GM19240 (cell line): Measurements from ENCODE around the gene SLC24A2.
"Not testable (repeated sequence)": the region's sequence is repeated elsewhere in the genome, so short reads cannot be mapped to it uniquely, and the experiment has no call there.

Experiments used
- DNase-seq: peaks from one replicate; pipeline ENCODE4 v3.0.0; 2011; ENCODE audit warnings: low spot score; ENCODE audit not compliant: insufficient read length

Gene SLC24A2

GRCh38 chr9:19788614-19789271, at the start of gene SLC24A2:
Gene SLC24A2 (minus strand): TSS chr9:19789037.
- no peak for DNase-seq

GRCh38 chr9:19833331-19833730, 44.5 kb upstream of the SLC24A2 start:
- not testable (repeated sequence) for DNase-seq

GRCh38 chr9:19830796-19831195, 42.0 kb upstream of the SLC24A2 start:
- DNase-seq: no peak

- DNase-seq: no peak
Measured at GRCh38 chr9:19828576-19829109, 39.8 kb upstream of the SLC24A2 start.

GRCh38 chr9:19816769-19817168, 27.9 kb upstream of the SLC24A2 start:
- no peak for DNase-seq

GRCh38 chr9:19812194-19812593, 23.4 kb upstream of the SLC24A2 start:
- no peak for DNase-seq

GRCh38 chr9:19809422-19810269, 20.8 kb upstream of the SLC24A2 start:
- DNase-seq: no peak

- DNase-seq: no peak
Measured at GRCh38 chr9:19807182-19807892, 18.5 kb upstream of the SLC24A2 start.

- DNase-seq: no peak
Measured at GRCh38 chr9:19804431-19804830, 15.6 kb upstream of the SLC24A2 start.

- DNase-seq: no peak
Measured at GRCh38 chr9:19800884-19801283, 12.0 kb upstream of the SLC24A2 start.

- DNase-seq: no peak
Measured at GRCh38 chr9:19799784-19800183, 10.9 kb upstream of the SLC24A2 start.

- DNase-seq: no peak
Measured at GRCh38 chr9:19788152-19788551, 685 bp downstream of the SLC24A2 start.

GRCh38 chr9:19787672-19788071, 1.2 kb downstream of the SLC24A2 start:
- no peak for DNase-seq

- DNase-seq: no peak
Measured at GRCh38 chr9:19785230-19785629, 3.6 kb downstream of the SLC24A2 start.

GRCh38 chr9:19784136-19784535, 4.7 kb downstream of the SLC24A2 start:
- no peak for DNase-seq

GRCh38 chr9:19783500-19783899, 5.3 kb downstream of the SLC24A2 start:
- no peak for DNase-seq

- DNase-seq: no peak
Measured at GRCh38 chr9:19782005-19782404, 6.8 kb downstream of the SLC24A2 start.

- no peak for DNase-seq
Measured at GRCh38 chr9:19781240-19781639, 7.6 kb downstream of the SLC24A2 start.

GRCh38 chr9:19771446-19771845, 17.4 kb downstream of the SLC24A2 start:
- DNase-seq: no peak

GRCh38 chr9:19770973-19771372, 17.9 kb downstream of the SLC24A2 start:
- DNase-seq: no peak

- DNase-seq: no peak
Measured at GRCh38 chr9:19769213-19769612, 19.6 kb downstream of the SLC24A2 start.

- no peak for DNase-seq
Measured at GRCh38 chr9:19768798-19769197, 20.0 kb downstream of the SLC24A2 start.
